Keratinocyte (primary cell): ENCODE measurements around the gene P4HA3.

ENCODE experiments used
- CTCF ChIP-seq, 3 experiments: IDR thresholded peaks in 1 of 3; conservative IDR thresholded peaks in 1 of 3; optimal IDR thresholded peaks in 1 of 3; 2 replicates in 2 of 3; 3 replicates in 1 of 3; pipeline versions ENCODE3 to v1.5.1; 2011; ENCODE audit warnings: low read length in 3 of 3, mild to moderate bottlenecking in 3 of 3, moderate library complexity in 2 of 3, control low read depth in 1 of 3, inconsistent platforms in 1 of 3; ENCODE audit not compliant: insufficient read depth in 2 of 3; ENCODE audit errors: extremely low read depth in 1 of 3
- EZH2 ChIP-seq: IDR thresholded peaks from one replicate; pipeline ENCODE4 v1.6.1; 2012; ENCODE audit warnings: inconsistent platforms, mild to moderate bottlenecking, low read length, moderate library complexity

GRCh38 chr11:74326665-74327064 is 15.2 kb upstream of the P4HA3 start:
- TF ChIP-seq EZH2 (no peak), CTCF (optimal IDR thresholded peaks at IDR 0.05 in 1 of 3, IDR thresholded peaks at IDR 0.05 in 1 of 3, conservative IDR thresholded peaks at IDR 0.05 in 1 of 3; ENCODE audit: extremely low read depth in 1 of 3, insufficient read depth in 2 of 3, low read length in 3 of 3) (no peak)
